Measurements from ENCODE around the gene FLYWCH1. TPM values are rescaled to one million over a fixed set of nuclear protein-coding genes. Genes with fewer than 3 reads are reported as not detected.
A peak's percentile ranks its signal among the peaks of the same experiment; 100 is the strongest.

The FLYWCH1 gene
- polyA plus RNA-seq, 3 donors = 5.0 to 42.7 (median 7.1) TPM

DNA sequence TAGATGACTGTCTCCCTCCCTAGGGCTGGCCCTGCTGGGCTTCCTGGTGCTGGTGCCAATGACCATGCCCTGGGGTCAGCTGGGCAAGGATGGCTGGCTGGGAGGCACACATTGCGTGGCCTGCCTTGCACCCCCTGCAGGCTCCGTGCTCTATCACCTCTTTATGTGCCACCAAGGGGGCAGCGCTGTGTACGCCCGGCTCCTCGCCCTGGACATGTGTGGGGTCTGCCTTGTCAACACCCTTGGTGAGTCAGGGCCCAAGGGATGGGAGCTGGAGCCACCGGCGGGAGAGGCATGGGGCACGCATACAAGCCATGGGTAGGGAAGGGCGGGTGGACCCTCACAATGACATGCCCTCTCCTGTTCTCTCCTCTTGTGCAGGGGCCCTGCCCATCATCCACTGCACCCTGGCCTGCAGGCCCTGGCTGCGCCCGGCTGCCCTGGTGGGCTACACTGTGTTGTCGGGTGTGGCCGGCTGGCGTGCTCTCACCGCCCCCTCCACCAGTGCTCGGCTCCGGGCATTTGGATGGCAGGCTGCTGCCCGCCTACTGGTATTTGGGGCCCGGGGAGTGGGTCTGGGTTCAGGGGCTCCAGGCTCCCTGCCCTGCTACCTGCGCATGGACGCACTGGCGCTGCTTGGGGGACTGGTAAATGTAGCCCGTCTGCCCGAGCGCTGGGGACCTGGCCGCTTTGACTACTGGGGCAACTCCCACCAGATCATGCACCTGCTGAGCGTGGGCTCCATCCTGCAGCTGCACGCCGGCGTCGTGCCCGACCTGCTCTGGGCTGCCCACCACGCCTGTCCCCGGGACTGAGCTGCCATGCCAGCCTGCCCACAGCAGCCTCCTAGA lies 59.6 kb downstream of the FLYWCH1 start:
- TF ChIP-seq, protein P1, sequence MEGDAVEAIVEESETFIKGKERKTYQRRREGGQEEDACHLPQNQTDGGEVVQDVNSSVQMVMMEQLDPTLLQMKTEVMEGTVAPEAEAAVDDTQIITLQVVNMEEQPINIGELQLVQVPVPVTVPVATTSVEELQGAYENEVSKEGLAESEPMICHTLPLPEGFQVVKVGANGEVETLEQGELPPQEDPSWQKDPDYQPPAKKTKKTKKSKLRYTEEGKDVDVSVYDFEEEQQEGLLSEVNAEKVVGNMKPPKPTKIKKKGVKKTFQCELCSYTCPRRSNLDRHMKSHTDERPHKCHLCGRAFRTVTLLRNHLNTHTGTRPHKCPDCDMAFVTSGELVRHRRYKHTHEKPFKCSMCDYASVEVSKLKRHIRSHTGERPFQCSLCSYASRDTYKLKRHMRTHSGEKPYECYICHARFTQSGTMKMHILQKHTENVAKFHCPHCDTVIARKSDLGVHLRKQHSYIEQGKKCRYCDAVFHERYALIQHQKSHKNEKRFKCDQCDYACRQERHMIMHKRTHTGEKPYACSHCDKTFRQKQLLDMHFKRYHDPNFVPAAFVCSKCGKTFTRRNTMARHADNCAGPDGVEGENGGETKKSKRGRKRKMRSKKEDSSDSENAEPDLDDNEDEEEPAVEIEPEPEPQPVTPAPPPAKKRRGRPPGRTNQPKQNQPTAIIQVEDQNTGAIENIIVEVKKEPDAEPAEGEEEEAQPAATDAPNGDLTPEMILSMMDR (IDR thresholded peaks at IDR 0.05) = no peak
- H3K79me2 ChIP-seq (ENCODE audit: insufficient read depth, low read length) = peaks cover 23% of the 10 kb centered on the region
- peaks cover 15 to 29% of the 10 kb centered on the region in 2 donors for H3K36me3 Mint-ChIP-seq
- no peak overlapping the region for H3K27ac ChIP-seq (ENCODE audit: low read depth in 1 of 2, low read length in 2 of 2)
- peak overlapping the region in 1 of 7 donors; percentile 69 for H3K27ac Mint-ChIP-seq
- no peak for DNase-seq
- WGBS (ENCODE audit: insufficient coverage) = 94% methylated on average over 30 of the region's 35 CpGs
- peaks cover 36% of the 10 kb centered on the region for H4K20me1 ChIP-seq (ENCODE audit: insufficient read depth, low read length)
- H3K36me3 ChIP-seq (replicated peaks in 1 of 2; ENCODE audit: control insufficient read depth in 1 of 2, insufficient read depth in 2 of 2, low read length in 2 of 2) = peaks cover 20 to 31% of the 10 kb centered on the region in 2 donors
- H3K4me3 Mint-ChIP-seq = no peak overlapping the region
- peaks cover 0 to 7% (median 5%) of the 10 kb centered on the region in 7 donors for H3K9me3 Mint-ChIP-seq
- H3K27me3 Mint-ChIP-seq (ENCODE audit: low read depth in 3 of 3) = peaks cover 11 to 24% (median 16%) of the 10 kb centered on the region in 3 donors
- H3K4me2 ChIP-seq (replicated peaks; ENCODE audit: extremely low read depth, low read length, poor library complexity, severe bottlenecking) = peak overlapping the region; percentile 100
- H3K9ac ChIP-seq (ENCODE audit: insufficient read depth, low read length, poor library complexity, severe bottlenecking) = no peak overlapping the region
- no peak overlapping the region for H2AFZ ChIP-seq (ENCODE audit: insufficient read depth, low read depth, low read length, poor library complexity, severe bottlenecking)
- no peak overlapping the region for H3K4me3 ChIP-seq (replicated peaks in 1 of 3; ENCODE audit: low read depth in 2 of 3, low read length in 3 of 3)
- H3K4me1 Mint-ChIP-seq = peaks cover 27% of the 10 kb centered on the region
- peaks cover 10 to 21% of the 10 kb centered on the region in 2 donors for H3K27me3 ChIP-seq (ENCODE audit: control insufficient read depth in 2 of 2, insufficient read depth in 2 of 2, low read length in 2 of 2)
- intact Hi-C loops (cut with micrococcal nuclease) = no loop called here
- peaks cover 30 to 46% of the 10 kb centered on the region in 2 donors for H3K4me1 ChIP-seq (ENCODE audit: control insufficient read depth in 1 of 2, insufficient read depth in 2 of 2, low read length in 2 of 2)
- H3K9me3 ChIP-seq (replicated peaks in 1 of 2; ENCODE audit: control insufficient read depth in 1 of 2, insufficient read depth in 1 of 2, low read length in 2 of 2) = peaks cover 0 to 8% of the 10 kb centered on the region in 2 donors

DNA sequence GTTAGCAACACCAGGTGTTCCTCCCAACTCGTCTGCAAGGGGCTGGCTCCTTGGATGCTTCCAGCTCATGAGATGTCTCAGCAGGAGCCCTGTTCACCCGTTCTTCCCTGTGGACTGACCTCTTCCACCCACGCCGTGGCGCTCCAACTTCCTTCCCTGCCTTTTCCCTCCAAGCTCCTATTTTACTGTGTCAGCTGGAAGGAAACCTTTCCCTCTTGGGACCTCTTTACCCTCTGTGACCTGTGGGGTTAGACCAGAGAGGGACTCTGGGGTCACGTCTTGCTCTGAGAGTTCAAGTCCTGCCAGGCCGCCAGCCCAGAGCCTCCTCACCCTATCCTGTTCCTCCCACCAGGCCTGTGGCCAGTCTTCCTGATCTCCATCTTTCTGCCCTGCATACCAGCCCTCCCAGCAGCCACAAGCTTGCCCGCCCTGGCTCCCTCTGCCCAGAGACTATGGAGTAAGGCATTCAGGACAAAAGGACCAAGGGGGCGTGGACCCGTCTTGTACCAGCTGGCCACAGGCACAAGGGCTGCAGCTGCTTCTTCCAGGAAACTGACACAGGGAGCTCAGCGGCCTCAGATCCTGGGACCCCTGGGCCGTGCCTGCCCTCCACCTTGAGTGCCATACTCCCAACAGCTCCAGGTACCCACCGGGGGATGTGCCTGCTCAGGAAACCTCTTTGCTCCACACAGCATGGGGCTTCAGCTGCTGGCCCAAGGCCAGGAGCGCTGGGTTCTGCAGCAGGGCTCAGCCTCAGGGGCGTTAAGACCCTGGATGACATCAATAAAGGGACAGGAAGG lies 60.5 kb downstream of the FLYWCH1 start:
- Histone ChIP-seq H2AFZ (ENCODE audit: insufficient read depth, low read depth, low read length, poor library complexity, severe bottlenecking) (no peak overlapping the region), H3K79me2 (ENCODE audit: insufficient read depth, low read length) (peaks cover 23% of the 10 kb centered on the region), H3K36me3 (replicated peaks in 1 of 2; ENCODE audit: control insufficient read depth in 1 of 2, insufficient read depth in 2 of 2, low read length in 2 of 2) (peaks cover 20 to 31% of the 10 kb centered on the region in 2 donors), H3K9ac (ENCODE audit: insufficient read depth, low read length, poor library complexity, severe bottlenecking) (no peak overlapping the region), H4K20me1 (ENCODE audit: insufficient read depth, low read length) (peaks cover 36% of the 10 kb centered on the region), H3K27ac (ENCODE audit: low read depth in 1 of 2, low read length in 2 of 2) (no peak overlapping the region), H3K4me1 (ENCODE audit: control insufficient read depth in 1 of 2, insufficient read depth in 2 of 2, low read length in 2 of 2) (peaks cover 26 to 38% of the 10 kb centered on the region in 2 donors), H3K27me3 (ENCODE audit: control insufficient read depth in 2 of 2, insufficient read depth in 2 of 2, low read length in 2 of 2) (peaks cover 9 to 15% of the 10 kb centered on the region in 2 donors), H3K4me3 (replicated peaks in 1 of 3; ENCODE audit: low read depth in 2 of 3, low read length in 3 of 3) (no peak overlapping the region), H3K4me2 (replicated peaks; ENCODE audit: extremely low read depth, low read length, poor library complexity, severe bottlenecking) (no peak overlapping the region), H3K9me3 (replicated peaks in 1 of 2; ENCODE audit: control insufficient read depth in 1 of 2, insufficient read depth in 1 of 2, low read length in 2 of 2) (peaks cover 0 to 8% of the 10 kb centered on the region in 2 donors)
- peaks cover 0 to 7% (median 5%) of the 10 kb centered on the region in 7 donors for H3K9me3 Mint-ChIP-seq
- 88% methylated on average over 11 of the region's 15 CpGs for WGBS (ENCODE audit: insufficient coverage)
- H3K4me3 Mint-ChIP-seq = peak overlapping the region in 1 of 2 donors; percentile 12
- TF ChIP-seq, protein P1 (IDR thresholded peaks at IDR 0.05) = no peak
- peaks cover 15 to 31% of the 10 kb centered on the region in 2 donors for H3K36me3 Mint-ChIP-seq
- H3K4me1 Mint-ChIP-seq = peaks cover 27% of the 10 kb centered on the region
- intact Hi-C loops (cut with micrococcal nuclease) = no loop called here
- H3K27me3 Mint-ChIP-seq (ENCODE audit: low read depth in 3 of 3) = peaks cover 9 to 16% (median 13%) of the 10 kb centered on the region in 3 donors
- DNase-seq = no peak
- peak overlapping the region in 1 of 7 donors; percentile 10 for H3K27ac Mint-ChIP-seq

Data from CD14-positive monocyte (primary cell).